Endothelial cell of umbilical vein (primary cell): Measurements from ENCODE around the gene RGSL1. TPM values are rescaled to one million over a fixed set of nuclear protein-coding genes. Genes with fewer than 3 reads are reported as not detected.

Experiments
- BruUV-seq: library from RNA; stranded (reverse); fragments of 400-500 nt; replicated peaks from 2 replicates; lab custom pipeline; 2021; lab: Mats Ljungman, UMichigan
- CTCF ChIA-PET: fragments of 300-600, 350-600 bp; sonication (Branson Sonifier 250); formaldehyde crosslinking; loops from one replicate; lab custom pipeline; 2021; ENCODE audit warnings: antibody characterized with exemption, inconsistent platforms; lab: Charles Lee
- POLR2A ChIA-PET: fragments of 300-600, 350-600 bp; sonication (Branson Sonifier 250); formaldehyde crosslinking; loops from one replicate; lab custom pipeline; 2021; ENCODE audit warnings: antibody characterized with exemption, inconsistent platforms; lab: Charles Lee
- DNase-seq: peaks from one replicate; pipeline ENCODE4 v3.0.0-alpha.2; 2011; ENCODE audit warnings: low read depth, low spot score
- FAIRE-seq: peaks from 2 replicates; lab custom pipeline; 2011; peaks lifted over from hg19 to GRCh38; lab: Jason Lieb, UNC
- H2AFZ ChIP-seq: 2 replicates; pipeline ENCODE4 v1.6.0; 2012; ENCODE audit warnings: low read depth, low read length, control low read depth, inconsistent platforms
- H3K27ac ChIP-seq: 2 replicates; pipeline ENCODE4 v1.5.1; 2011; ENCODE audit warnings: low read depth, mild to moderate bottlenecking, control low read depth, low read length, moderate library complexity; ENCODE audit not compliant: insufficient read depth
- H3K27me3 ChIP-seq, 2 experiments: 2 replicates each; pipeline versions ENCODE4 v1.6.0 to v1.6.1; 2011; ENCODE audit warnings: low read length in 2 of 2, mixed read lengths in 1 of 2; ENCODE audit not compliant: control insufficient read depth in 2 of 2, insufficient read depth in 2 of 2
- H3K36me3 ChIP-seq, 2 experiments: 2 replicates in 1 of 2; 3 replicates in 1 of 2; pipeline ENCODE4 v1.5.1; 2011; ENCODE audit warnings: low read length in 2 of 2, mild to moderate bottlenecking in 1 of 2, moderate library complexity in 1 of 2; ENCODE audit not compliant: control insufficient read depth in 2 of 2, insufficient read depth in 2 of 2; ENCODE audit errors: extremely low read depth in 1 of 2
- H3K4me1 ChIP-seq: 3 replicates; pipeline ENCODE4 v1.5.1; 2011; ENCODE audit warnings: mild to moderate bottlenecking, low read length; ENCODE audit not compliant: control insufficient read depth, insufficient read depth; ENCODE audit errors: extremely low read depth
- H3K4me2 ChIP-seq: 2 replicates; pipeline ENCODE4 v1.6.1; 2011; ENCODE audit warnings: low read length, control low read depth, mixed read lengths; ENCODE audit not compliant: insufficient read depth
- H3K4me3 ChIP-seq, 3 experiments: fragments of 200-600 bp in 1 of 3; sonication (generic), shearing (Covaris generic) in 1 of 3; replicated peaks in 1 of 3; 2 replicates each; pipeline ENCODE4 v1.5.1; 2011 to 2016; ENCODE audit warnings: control low read depth in 3 of 3, low read length in 3 of 3, mild to moderate bottlenecking in 2 of 3, inconsistent platforms in 1 of 3, low read depth in 1 of 3, moderate library complexity in 1 of 3; ENCODE audit not compliant: insufficient read depth in 1 of 3
- H3K79me2 ChIP-seq: 2 replicates; pipeline ENCODE4 v1.6.0; 2012; ENCODE audit warnings: low read length, inconsistent platforms; ENCODE audit not compliant: control insufficient read depth, insufficient read depth
- H3K9ac ChIP-seq: replicated peaks from 2 replicates; pipeline ENCODE3; 2011; ENCODE audit warnings: low read length, control low read depth; ENCODE audit not compliant: insufficient read depth; ENCODE audit errors: extremely low read depth
- H3K9me1 ChIP-seq: replicated peaks from 3 replicates; pipeline ENCODE4 v1.6.0; 2011; ENCODE audit warnings: mild to moderate bottlenecking, low read length; ENCODE audit not compliant: control insufficient read depth, insufficient read depth; ENCODE audit errors: extremely low read depth
- H3K9me3 ChIP-seq: replicated peaks from 2 replicates; pipeline ENCODE4 v1.5.1; 2012; ENCODE audit warnings: low read length, inconsistent platforms; ENCODE audit not compliant: control insufficient read depth, insufficient read depth
- H4K20me1 ChIP-seq: replicated peaks from 2 replicates; pipeline ENCODE3; 2011; ENCODE audit warnings: mild to moderate bottlenecking, low read length; ENCODE audit not compliant: control insufficient read depth, insufficient read depth; ENCODE audit errors: extremely low read depth
- MYC ChIP-seq: IDR thresholded peaks from one replicate; pipeline ENCODE4 v1.6.1; 2011; ENCODE audit warnings: mild to moderate bottlenecking, low read depth, low read length
- dilution Hi-C: fragments of 300-500 bp; cut with MboI; formaldehyde crosslinking; loops from one replicate; pipeline ENCODE4 v1.15.0; 2019; ENCODE audit warnings: low sequenced_read_pairs; ENCODE audit not compliant: extremely low pct_ligation_motif_present
- intact Hi-C: fragments of 100-400 bp; cut with micrococcal nuclease; formaldehyde crosslinking; loops from one replicate; pipeline ENCODE4 v1.10.0; 2022
- polyA plus RNA-seq, 4 experiments: library from polyadenylated mRNA; depleted of rRNA in 3 of 4; stranded (reverse) in 3 of 4; unstranded in 1 of 4; fragments of >200 nt; gene quantifications; 2 replicates each; pipeline versions ENCODE4 v1.2.1 to v1.2.3, GENCODE V29; 2011 to 2012; ENCODE audit warnings: missing spikeins in 1 of 4
- total RNA-seq: library from RNA; stranded (reverse); gene quantifications from 2 replicates; pipeline ENCODE4 v1.2.3, GENCODE V29; 2021

RGSL1 gene
- total and polyA plus RNA-seq, 2 donors (not counting 3 experiments of a cell fraction or from before 2014, with no cell fraction given): not detected

GRCh38 chr1:182426442-182427430 is 23.2 kb upstream of the RGSL1 start:
- TF ChIP-seq MYC: no peak
- DNase-seq (no peak), FAIRE-seq (no peak)
- no peaks in the 10 kb centered on the region for H3K4me1 ChIP-seq
- ChIA-PET CTCF (interaction anchor here (2.1 kb wide), 1 partner anchor 346 kb away, joined by 6 read pairs; no protein-coding TSS in a partner anchor), POLR2A (interaction anchor here (0.7 kb wide), 1 partner anchor 52 kb away, joined by 4 read pairs; no protein-coding TSS in a partner anchor)
- no peaks in the 10 kb centered on the region for H3K9me3 ChIP-seq
- H3K27ac ChIP-seq: no peak overlapping the region
- intact Hi-C loops: no loop called here
- H3K36me3 ChIP-seq: no peaks in the 10 kb centered on the region
- no peaks in the 10 kb centered on the region for H4K20me1 ChIP-seq
- H3K4me3 ChIP-seq: no peak overlapping the region
- H3K9ac ChIP-seq: no peak overlapping the region
- dilution Hi-C loops: no loop called here
- H3K9me1 ChIP-seq: no peaks in the 10 kb centered on the region
- no peaks in the 10 kb centered on the region for H3K79me2 ChIP-seq
- no peak overlapping the region for H2AFZ ChIP-seq
- no peaks in the 10 kb centered on the region for H3K27me3 ChIP-seq
- BruUV-seq: no TSS peak
- no peak overlapping the region for H3K4me2 ChIP-seq

DNA sequence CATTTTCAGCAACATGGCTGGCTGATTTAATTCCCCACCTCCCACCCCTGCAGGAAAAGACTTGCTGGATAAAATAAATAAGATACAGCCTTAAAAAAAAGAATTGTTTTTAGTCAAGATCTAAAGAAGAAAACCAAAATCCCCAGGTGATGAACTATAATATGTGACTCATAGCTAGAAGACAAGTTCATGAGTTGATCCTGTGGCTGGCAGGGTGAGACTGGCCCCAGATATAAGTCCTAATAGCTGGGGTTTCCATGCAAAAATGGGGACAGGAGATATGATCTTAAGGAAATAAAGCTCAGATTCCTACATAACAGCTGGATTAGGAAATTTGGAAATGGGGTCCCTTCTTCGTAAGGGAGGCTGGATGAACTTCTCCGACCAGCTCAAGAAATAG is 21.9 kb upstream of the RGSL1 start:
- no peaks in the 10 kb centered on the region for H3K36me3 ChIP-seq
- no peaks in the 10 kb centered on the region for H3K79me2 ChIP-seq
- no peak overlapping the region for H3K4me2 ChIP-seq
- no peak overlapping the region for H3K9ac ChIP-seq
- dilution Hi-C loops: no loop called here
- no peaks in the 10 kb centered on the region for H3K9me1 ChIP-seq
- TF ChIP-seq MYC: no peak
- POLR2A ChIA-PET: no interaction called here
- no peaks in the 10 kb centered on the region for H3K4me1 ChIP-seq
- DNase-seq (no peak), FAIRE-seq (no peak)
- H2AFZ ChIP-seq: no peak overlapping the region
- CTCF ChIA-PET: interaction anchor here (1.0 to 2.1 kb wide), 2 partner anchors 17 to 347 kb away, joined by 3 to 6 read pairs; no protein-coding TSS in a partner anchor
- H4K20me1 ChIP-seq: no peaks in the 10 kb centered on the region
- no peak overlapping the region for H3K4me3 ChIP-seq
- H3K9me3 ChIP-seq: no peaks in the 10 kb centered on the region
- no peaks in the 10 kb centered on the region for H3K27me3 ChIP-seq
- BruUV-seq: no TSS peak
- intact Hi-C loops: no loop called here
- H3K27ac ChIP-seq: no peak overlapping the region
